Suprapubic skin (tissue), 3 donors: ENCODE results near the gene AAR2.

ENCODE experiments used
- POLR2AphosphoS5 ChIP-seq, 3 donors: sonication (generic); formaldehyde crosslinking; IDR thresholded peaks; one replicate each; pipeline ENCODE4 v1.6.1; 2017; ENCODE audit warnings: antibody characterized with exemption in 3 of 3
- TF ChIP-seq, protein P1 (sequence below), 2 donors: fragments of 200-600 bp in 1 of 2; fragments of 450-650 bp in 1 of 2; sonication (generic) in 1 of 2; IDR thresholded peaks; one replicate each; pipeline ENCODE4 v1.5.1; 2016 to 2019; ENCODE audit warnings: antibody characterized with exemption in 2 of 2, mild to moderate bottlenecking in 1 of 2, moderate library complexity in 1 of 2

DNA sequence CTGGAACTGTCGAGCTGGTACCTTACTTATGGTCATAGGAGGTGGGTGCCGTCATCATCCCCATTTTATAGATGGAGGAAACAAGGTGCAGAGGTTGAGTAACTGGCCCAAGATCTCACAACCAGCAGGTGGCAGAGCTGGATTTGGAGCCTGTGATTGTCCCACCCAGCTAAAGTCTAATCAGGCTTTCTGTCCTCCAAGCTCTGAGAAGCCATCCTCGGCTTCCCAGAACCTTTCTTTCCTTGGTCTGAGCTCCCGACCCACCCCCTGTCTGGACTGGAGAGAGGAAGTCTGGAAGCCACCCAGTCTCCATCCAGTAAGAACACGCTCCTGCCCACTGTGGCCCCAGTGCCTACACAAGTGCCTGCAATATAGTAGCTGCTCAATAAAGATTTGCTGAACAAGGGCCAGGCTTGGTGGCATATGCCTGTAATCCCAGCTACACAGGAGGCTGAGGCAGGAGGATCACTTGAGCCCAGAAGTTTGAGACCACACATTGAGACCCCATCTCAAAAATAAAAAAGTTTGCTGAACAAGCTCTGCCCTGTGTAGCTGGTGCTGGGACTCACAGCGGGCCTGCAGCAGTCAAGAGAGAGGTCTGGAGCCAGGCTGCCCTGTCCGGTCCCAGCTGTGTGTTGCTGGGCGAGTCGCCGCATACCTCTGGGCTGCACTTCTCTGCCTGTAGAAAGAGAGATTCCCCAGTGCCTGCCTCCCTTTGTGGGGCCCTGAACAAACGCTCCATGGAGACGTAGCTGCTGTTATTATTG, 37.3 kb downstream of the AAR2 start:
- TF ChIP-seq, protein P1, sequence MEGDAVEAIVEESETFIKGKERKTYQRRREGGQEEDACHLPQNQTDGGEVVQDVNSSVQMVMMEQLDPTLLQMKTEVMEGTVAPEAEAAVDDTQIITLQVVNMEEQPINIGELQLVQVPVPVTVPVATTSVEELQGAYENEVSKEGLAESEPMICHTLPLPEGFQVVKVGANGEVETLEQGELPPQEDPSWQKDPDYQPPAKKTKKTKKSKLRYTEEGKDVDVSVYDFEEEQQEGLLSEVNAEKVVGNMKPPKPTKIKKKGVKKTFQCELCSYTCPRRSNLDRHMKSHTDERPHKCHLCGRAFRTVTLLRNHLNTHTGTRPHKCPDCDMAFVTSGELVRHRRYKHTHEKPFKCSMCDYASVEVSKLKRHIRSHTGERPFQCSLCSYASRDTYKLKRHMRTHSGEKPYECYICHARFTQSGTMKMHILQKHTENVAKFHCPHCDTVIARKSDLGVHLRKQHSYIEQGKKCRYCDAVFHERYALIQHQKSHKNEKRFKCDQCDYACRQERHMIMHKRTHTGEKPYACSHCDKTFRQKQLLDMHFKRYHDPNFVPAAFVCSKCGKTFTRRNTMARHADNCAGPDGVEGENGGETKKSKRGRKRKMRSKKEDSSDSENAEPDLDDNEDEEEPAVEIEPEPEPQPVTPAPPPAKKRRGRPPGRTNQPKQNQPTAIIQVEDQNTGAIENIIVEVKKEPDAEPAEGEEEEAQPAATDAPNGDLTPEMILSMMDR (IDR thresholded peaks at IDR 0.05) = peak in 1 of 2 donors; percentile 7
- TF ChIP-seq POLR2AphosphoS5 (IDR thresholded peaks at IDR 0.05) = no peak
